ENCODE data around the gene HDAC11.

The HDAC11 gene

GRCh38 chr3:13507247-13507569, 27.1 kb downstream of the HDAC11 start:
- no peak for TF ChIP-seq CTCF (conservative IDR thresholded peaks at IDR 0.05)
- H3K27ac ChIP-seq: no peak overlapping the region

GRCh38 chr3:13507570-13508339, 27.6 kb downstream of the HDAC11 start:
- TF ChIP-seq CTCF (conservative IDR thresholded peaks at IDR 0.05): no peak
- H3K27ac ChIP-seq: no peak overlapping the region

GRCh38 chr3:13508496-13508895, 28.4 kb downstream of the HDAC11 start:
- TF ChIP-seq CTCF (conservative IDR thresholded peaks at IDR 0.05): no peak
- no peak overlapping the region for H3K27ac ChIP-seq

GRCh38 chr3:13509059-13509815, 29.1 kb downstream of the HDAC11 start:
- H3K27ac ChIP-seq: no peak overlapping the region
- TF ChIP-seq CTCF (conservative IDR thresholded peaks at IDR 0.05): no peak

GRCh38 chr3:13509816-13510192, 29.7 kb downstream of the HDAC11 start:
- TF ChIP-seq CTCF (conservative IDR thresholded peaks at IDR 0.05): no peak
- H3K27ac ChIP-seq: no peak overlapping the region

- no peak for TF ChIP-seq CTCF (conservative IDR thresholded peaks at IDR 0.05)
- no peak overlapping the region for H3K27ac ChIP-seq
These were observed 32.3 kb downstream of the HDAC11 start for GRCh38 chr3:13512451-13512850.

GRCh38 chr3:13513051-13513912, 33.2 kb downstream of the HDAC11 start:
- H3K27ac ChIP-seq: no peak overlapping the region
- no peak for TF ChIP-seq CTCF (conservative IDR thresholded peaks at IDR 0.05)

Data from VCaP (cell line).